ENCODE results near the gene CZIB.

DNA sequence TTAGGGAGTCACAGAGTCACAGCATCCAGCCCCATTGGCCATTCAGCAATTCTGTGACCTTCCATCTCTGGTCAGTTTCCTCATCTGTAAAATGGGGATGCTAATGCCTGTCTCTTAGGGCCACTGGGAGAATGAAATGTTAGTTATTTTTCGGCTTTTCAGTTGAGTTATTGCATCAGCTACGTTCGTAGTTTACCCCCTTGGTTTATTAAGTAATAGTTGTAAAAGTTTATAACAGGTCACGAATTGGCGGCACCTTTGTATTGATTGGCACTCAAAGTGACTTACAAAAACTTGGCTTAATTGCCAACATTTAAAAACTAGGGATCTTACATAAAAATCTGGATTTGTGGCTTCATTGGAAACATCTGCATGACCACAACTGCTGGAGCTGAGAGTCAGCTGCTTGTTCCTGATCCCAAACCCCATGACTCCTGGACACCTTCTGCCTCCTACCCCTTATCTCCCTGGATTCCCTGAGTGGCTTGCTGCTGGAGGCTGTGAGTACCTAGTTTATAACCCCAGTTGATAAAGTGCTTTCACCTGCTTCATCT is 54.9 kb downstream of the CZIB start:
- TF ChIP-seq POLR2AphosphoS5 (IDR thresholded peaks at IDR 0.05) (no peak), POLR2A (IDR thresholded peaks at IDR 0.05; ENCODE audit: low read depth) (no peak)
- TF ChIP-seq, protein P1, sequence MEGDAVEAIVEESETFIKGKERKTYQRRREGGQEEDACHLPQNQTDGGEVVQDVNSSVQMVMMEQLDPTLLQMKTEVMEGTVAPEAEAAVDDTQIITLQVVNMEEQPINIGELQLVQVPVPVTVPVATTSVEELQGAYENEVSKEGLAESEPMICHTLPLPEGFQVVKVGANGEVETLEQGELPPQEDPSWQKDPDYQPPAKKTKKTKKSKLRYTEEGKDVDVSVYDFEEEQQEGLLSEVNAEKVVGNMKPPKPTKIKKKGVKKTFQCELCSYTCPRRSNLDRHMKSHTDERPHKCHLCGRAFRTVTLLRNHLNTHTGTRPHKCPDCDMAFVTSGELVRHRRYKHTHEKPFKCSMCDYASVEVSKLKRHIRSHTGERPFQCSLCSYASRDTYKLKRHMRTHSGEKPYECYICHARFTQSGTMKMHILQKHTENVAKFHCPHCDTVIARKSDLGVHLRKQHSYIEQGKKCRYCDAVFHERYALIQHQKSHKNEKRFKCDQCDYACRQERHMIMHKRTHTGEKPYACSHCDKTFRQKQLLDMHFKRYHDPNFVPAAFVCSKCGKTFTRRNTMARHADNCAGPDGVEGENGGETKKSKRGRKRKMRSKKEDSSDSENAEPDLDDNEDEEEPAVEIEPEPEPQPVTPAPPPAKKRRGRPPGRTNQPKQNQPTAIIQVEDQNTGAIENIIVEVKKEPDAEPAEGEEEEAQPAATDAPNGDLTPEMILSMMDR (IDR thresholded peaks at IDR 0.05) = no peak
